OCI-M2 (cell line): ENCODE measurements around the gene RHEB.

Experiments used
- DNase-seq: peaks from one replicate; lab custom pipeline; 2025; ENCODE audit not compliant: unreplicated experiment; lab: John Stamatoyannopoulos, UW

Gene RHEB, protein sequence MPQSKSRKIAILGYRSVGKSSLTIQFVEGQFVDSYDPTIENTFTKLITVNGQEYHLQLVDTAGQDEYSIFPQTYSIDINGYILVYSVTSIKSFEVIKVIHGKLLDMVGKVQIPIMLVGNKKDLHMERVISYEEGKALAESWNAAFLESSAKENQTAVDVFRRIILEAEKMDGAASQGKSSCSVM

GRCh38 chr7:151519765-151520418, at the start of gene RHEB:
RHEB (minus strand) TSS chr7:151519895; CDS start chr7:151519511, 384 bp downstream.
- peak; percentile 97 for DNase-seq

DNA sequence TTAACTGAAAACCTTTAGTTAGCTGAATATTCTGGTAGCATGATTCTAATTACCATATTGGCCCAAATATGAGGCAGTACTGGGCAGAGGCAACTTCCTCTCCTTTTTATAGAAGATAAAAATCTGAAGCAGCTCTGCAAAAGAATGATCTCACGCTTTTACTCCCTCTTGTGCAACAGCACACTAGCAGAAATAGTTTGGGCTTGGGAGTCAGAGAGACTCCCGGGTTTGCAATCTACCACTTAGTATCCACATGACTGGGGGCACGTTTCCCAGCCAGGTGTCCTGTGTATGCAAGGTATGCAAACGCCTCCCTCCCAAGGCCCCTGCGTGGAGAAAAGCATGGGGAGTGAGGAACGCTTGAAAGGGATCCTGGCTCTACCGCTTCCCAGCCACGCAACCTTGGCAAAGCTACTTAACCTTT, 47.2 kb upstream of the RHEB start:
- no peak for DNase-seq

GRCh38 chr7:151565541-151565940, 45.8 kb upstream of the RHEB start:
- DNase-seq = no peak

DNA sequence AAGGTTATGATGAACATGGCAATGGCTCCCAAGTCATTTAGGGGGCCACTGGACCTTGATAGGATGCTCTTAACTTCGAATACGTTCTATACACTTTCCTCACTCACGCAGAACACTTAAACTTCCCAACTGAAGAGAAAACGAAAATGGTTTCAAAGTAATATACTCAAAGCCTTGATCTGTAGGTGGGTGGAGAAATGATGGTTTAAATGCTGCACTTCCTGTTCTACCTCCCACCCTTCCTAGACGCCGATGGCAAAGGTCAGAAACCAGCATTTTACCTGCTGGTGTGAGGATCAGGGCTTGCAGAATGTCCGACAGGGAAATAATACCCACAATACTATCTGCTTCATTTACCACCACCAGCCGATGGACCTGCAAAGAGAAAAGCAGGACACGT, 40.5 kb upstream of the RHEB start:
- no peak for DNase-seq

DNA sequence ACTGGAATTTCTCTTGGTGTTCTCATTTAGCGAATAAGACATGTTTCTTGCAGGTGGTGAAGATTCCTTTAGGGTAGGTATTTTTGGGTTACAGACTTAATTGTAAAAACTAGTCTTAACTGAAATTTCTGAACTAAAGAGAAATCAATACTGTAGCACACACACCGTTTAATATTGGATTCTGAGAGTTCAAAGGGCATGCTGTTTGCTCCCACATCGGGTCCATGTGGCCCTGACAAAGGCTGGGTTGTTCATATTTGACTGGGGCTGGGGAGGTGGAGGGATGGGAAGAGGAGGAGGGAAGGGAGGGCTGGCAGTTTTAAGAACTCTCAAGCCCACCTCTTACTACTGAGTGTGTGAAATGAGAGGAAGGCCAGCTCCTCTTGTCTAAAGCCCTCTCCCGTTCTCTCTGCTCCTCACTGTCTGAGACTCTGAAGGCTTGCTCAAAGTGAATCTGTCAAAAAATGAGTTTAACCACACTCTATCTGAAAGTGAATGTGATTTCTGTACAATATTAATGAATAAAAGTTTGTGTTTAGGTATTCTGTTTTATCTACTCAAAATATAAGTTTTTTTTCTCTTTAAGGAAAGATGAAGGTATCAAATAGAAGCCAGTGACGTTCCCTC, 40.0 kb upstream of the RHEB start:
- DNase-seq = no peak

- DNase-seq = no peak
Measured at GRCh38 chr7:151558575-151558974, 38.9 kb upstream of the RHEB start.

- no peak for DNase-seq
Measured at GRCh38 chr7:151556592-151556991, 36.9 kb upstream of the RHEB start.

DNA sequence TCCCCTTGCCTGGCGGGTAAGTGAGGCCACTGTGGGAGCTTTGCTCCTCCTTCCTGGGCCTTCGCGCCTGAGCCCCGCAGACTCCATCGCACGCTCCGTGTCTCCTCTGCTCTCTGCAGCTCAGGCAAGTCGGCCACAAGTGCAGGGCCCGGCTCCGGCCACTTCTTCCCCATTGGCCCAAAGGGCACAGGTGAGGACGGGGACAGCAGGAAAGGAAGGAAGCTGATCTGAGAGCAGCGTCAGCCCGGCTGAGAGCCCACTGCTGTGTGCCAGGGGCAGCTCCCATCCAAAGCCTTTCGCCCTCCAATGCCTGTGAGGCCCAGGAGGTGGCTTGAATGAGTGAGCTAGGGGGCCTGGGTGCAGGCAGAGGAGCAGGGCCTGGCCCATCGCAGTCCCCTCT, 33.7 kb upstream of the RHEB start:
- DNase-seq = no peak

DNA sequence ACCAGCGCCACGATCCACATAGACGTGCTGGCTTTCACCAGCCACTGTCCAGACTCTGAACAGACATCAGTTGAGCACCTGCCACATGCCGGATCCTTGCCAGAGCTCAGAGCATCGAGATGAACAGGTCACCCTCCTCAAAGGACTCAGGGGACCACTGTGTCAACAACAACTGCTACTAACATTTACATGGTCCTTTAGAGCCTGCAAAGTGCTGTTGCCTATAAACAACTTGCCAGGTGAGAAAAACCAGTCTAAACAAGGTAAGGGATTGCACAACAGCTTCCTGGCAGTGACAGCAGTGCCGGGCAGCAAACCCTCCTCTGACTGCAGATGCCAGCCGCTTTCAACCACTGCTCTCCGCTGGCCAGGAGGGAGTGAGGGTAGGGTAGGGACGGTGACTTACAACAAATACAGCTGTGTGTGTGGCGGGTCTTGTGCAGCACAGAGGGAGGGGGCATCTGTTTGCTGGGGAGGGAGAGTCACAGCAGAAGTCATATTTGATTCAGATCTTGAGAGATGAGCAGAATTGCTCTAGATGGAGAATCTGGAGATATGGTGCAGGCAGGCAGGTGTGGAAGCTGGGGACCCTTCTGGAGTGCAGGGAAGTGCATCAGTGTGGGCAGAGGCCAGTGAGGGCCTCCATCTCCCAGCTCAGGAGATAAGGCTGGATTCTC, 32.8 kb upstream of the RHEB start:
- no peak for DNase-seq

DNA sequence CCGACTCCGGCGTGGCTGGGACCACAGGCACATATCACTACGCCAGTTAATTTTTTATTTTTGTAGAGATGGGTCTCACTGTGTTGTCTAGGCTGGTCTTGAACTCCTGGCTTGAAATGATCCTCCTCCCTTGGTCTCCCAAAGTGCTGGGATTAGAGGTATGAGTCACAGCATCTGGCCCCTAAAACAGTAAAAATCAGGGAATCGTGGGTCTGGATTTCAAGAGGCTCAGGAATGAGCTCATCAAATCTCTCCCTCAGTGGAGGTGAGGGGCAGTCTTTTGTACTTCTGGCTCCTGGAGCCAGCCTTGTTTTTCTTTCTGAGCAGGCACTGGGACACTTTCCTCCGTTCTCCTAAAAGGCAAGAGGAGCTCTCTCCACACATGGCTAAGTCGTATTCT, 32.1 kb upstream of the RHEB start:
- DNase-seq = no peak

DNA sequence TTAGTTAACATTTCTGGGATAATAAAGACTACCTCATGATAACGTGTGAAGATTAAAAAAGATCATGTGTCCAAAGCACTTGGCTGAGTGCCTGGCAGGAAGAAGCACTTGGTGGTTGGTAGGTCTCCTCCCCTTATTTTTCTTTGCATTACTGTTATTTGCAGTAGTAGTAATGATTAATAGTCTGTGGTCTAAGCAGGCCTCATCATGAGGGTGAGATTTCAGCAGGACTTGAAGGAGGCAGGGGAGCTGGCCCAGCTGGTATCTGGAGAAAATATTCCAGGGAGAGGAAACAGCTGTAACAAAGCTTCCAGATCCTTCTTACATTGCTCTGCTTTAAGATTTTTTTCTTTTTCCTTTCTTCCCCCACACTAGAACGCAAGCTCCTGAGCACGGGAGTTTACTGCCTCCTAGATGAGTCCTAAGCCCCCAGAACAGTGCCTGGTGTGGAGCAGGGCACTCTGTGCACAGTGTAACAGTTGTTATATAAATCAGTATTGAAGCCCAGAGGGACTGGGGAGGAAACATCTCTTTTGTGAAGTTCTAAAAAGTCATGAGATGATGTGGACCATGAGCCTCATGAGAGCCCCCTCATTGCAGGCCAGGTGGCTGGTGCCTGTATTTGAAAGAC, 31.1 kb upstream of the RHEB start:
- no peak for DNase-seq

GRCh38 chr7:151549644-151550043, 29.9 kb upstream of the RHEB start:
- DNase-seq = no peak

DNA sequence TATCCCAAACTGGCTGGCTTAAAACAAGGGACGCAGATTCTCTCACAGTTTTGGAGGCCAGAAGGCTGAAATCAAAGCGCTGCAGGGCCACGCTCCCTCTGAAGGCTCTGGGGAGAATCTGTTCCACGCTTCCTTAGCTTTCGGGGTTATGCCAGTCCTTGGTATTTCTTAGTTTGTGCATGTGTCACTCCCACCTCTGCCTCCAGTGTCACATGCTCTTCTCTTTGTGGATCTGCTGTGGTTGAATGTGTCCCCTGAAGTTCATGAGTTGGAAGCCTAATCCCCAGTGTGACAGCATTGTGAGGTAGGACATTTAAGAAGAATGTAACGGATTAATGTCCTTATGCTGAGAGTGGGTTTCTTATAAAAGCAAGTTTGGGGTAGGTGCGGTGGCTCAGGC, 29.4 kb upstream of the RHEB start:
- DNase-seq = no peak

GRCh38 chr7:151544183-151544582, 24.5 kb upstream of the RHEB start:
- no peak for DNase-seq

DNA sequence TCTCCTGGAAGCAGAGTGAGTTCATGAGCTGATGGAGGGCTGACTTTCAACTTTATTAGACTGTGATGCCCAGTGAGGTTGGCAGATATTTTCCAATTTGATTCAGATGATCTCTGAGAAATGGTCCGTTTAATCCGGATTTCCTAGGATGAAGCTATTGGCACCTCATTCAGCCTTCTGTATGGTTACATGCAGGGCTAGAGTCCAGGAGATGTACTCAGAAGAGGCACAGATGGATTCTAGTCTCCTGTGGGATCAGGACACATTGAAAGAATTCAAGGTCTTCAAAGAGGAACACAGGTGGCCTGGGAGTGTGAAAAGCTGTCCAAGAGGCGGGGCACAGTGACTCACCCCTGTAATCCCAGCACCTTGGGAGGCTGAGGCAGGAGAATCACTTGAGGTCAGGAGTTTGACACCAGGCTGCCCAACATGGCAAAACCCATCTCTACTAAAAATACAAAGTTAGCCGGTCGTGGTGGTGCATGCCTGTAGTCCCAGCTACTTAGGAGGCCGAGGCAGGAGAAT, 23.0 kb upstream of the RHEB start:
- no peak for DNase-seq

DNA sequence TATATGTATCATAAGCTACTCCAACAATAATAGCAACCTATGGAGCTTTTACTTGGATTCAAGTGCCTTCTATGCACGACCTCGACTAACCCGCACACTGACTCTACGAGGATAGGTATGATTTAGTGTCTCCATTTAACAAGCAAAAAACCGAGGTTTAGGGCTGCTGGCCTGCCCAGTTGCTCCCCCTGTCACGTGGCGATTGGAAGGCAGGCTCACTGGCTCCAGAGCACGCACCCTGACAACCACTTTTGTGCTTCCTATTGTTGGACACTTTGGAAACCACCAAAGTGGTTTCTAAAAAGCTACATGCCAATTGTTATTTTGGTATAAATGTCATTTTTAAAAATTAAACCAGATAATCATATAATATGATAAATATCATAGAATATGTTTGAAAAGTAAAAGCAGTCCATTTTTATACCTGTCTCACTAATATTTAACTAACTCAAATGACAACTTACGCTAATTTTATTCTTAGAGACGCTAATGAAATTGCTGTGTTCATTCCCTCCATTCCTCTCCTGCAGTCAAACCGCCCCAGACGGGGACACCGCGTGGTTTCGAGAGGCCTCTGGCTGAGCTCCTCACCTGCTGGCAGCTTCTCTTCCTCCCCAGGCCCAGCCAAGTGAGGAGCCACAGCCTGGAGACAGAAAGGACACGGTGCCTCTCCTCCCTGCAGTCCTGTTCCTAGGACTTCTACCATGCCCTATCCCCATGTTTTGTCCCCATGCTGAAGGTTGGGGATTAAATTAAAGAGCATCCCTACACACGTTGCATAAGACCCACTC, 22.2 kb upstream of the RHEB start:
- no peak for DNase-seq

GRCh38 chr7:151540146-151540545, 20.5 kb upstream of the RHEB start:
- no peak for DNase-seq

DNA sequence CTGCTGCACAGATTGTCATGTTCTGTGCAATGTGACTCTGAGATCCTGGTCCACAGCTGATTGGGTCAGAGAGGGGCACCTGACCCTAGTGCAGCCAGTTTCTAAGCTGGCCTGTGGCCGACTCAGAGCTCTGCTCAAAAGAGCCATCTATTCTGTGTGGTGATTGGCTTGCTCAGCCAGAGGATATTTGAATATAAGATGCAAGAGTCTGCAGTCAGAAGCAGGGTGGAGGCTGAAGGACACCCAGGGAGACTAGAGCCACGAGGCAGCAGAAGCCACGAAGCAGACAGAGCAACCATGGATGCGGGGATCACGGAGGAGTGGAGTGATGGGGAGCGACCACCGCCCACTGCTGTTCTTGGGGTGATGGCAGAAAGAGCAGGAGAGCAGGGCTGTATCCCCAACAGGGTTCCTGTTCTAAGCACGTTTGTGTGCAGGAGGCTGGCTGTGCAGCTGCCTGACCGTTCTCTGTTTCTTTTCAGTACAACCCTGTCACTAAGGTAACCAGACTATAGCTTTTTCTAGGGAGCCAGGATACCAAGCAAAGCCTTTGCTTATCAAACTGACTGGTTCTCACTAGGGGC, 19.5 kb upstream of the RHEB start:
- no peak for DNase-seq

DNA sequence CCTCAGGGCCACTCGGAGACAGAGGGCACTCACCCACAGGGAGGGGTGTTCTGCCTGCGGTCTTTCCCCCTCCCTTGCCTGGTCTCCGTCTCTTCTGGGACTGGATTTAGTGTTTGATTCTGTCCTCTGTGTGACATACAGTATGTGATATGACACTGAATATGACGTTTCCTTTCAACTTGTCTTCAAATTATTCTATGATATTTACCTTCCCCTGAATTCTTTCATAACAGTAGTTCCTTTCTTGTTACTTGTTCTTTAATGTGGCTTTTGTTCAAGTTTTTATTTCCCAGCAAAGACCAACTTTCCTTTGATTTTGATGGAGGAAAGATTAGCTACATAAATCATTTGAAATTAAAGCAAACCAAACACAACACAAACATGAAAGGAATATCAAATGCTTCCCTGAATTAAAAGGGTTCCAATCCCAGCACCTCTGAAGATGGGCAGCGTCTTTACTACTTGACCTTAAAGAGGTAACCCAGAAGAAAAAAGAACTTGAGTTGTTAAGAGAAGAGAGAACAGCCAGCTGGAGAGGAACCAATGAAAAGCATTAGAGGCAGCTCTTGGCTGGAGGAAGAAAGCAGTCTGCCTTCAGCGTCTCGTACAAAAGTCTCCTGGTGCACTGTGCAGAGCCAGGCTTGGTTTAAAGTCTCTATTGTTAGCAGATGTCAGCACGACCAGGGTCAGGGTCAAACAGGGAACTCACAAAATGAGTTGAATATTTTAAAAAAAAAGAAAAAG, 18.3 kb upstream of the RHEB start:
- DNase-seq = no peak
